ENCODE results near the gene SLC35E1.
A peak's percentile ranks its signal among the peaks of the same experiment; 100 is the strongest.

SLC35E1 gene

DNA sequence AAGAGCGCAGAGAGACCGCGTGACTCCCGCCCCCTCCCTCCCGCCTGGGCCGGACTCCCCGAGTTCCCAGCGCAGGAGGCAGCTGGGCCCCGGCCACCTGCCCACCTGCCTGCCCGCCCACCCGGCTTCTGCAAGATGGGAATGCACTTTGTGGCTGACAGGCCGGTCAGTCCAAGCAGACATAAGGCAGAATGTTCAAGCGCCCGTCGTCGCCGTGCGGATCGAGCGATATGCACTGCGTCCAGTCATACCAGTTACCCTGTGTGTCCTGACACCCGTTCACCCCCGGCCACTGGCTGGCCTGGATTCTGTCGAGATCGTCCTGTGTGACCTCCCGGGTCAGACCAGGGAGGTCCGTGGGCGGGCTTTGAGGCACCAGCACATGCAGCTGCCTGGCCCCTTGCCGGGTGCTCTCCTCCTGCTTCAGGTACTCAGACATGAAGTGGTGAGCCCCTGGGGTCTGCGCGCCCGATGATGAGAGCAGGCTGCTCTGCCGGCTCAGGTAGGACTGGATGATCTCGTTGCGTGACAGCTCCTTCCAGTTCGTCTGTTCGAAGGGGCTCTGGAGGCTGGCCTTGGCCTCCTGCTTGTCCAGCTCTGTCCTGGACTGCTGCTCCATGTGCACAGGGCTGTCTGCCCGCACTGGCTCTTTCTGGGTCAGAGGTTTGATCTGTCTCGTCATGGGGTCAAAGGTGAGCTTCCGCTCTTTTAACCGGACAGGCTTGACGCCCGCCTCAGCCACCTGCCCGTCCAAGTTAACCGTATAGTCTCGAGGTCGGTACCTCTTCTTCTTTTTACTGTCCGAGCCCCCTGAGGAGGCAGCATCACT is 3.9 kb upstream of the SLC35E1 start:
- H3K4me1 ChIP-seq (ENCODE audit: low read length) = peaks cover 12% of the 10 kb centered on the region
- no peak for TF ChIP-seq EZH2phosphoT487 (IDR thresholded peaks at IDR 0.05; ENCODE audit: low read length)
- no peak for TF ChIP-seq EZH2 (optimal IDR thresholded peaks at IDR 0.05; ENCODE audit: low read depth, low read length)
- TF ChIP-seq, protein P1, sequence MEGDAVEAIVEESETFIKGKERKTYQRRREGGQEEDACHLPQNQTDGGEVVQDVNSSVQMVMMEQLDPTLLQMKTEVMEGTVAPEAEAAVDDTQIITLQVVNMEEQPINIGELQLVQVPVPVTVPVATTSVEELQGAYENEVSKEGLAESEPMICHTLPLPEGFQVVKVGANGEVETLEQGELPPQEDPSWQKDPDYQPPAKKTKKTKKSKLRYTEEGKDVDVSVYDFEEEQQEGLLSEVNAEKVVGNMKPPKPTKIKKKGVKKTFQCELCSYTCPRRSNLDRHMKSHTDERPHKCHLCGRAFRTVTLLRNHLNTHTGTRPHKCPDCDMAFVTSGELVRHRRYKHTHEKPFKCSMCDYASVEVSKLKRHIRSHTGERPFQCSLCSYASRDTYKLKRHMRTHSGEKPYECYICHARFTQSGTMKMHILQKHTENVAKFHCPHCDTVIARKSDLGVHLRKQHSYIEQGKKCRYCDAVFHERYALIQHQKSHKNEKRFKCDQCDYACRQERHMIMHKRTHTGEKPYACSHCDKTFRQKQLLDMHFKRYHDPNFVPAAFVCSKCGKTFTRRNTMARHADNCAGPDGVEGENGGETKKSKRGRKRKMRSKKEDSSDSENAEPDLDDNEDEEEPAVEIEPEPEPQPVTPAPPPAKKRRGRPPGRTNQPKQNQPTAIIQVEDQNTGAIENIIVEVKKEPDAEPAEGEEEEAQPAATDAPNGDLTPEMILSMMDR (IDR thresholded peaks at IDR 0.05; ENCODE audit: low read length) = no peak
- H3K9ac ChIP-seq (ENCODE audit: low read length) = no peak overlapping the region
- no peak overlapping the region for H2AFZ ChIP-seq (ENCODE audit: low read length)
- DNase-seq = no peak
- no peaks in the 10 kb centered on the region; the same call in none of the 2 replicates for H3K36me3 ChIP-seq (replicated peaks; ENCODE audit: insufficient read depth, low read length)
- H3K4me2 ChIP-seq (ENCODE audit: low read depth, low read length) = no peak overlapping the region
- H3K9me2 ChIP-seq (replicated peaks; ENCODE audit: insufficient read depth, low read length) = no peaks in the 10 kb centered on the region
- H4K20me1 ChIP-seq (ENCODE audit: insufficient read depth, low read length) = 0 out of 2 replicates have a peak, but pooled peaks cover 5% of the 10 kb centered on the region
- H3K79me2 ChIP-seq (ENCODE audit: low read length) = peaks cover 96% of the 10 kb centered on the region
- H3K27ac ChIP-seq (ENCODE audit: low read length) = no peak overlapping the region
- H3F3A ChIP-seq (ENCODE audit: insufficient read depth, low read length) = peaks cover 14% of the 10 kb centered on the region
- no peaks in the 10 kb centered on the region for H3K9me3 ChIP-seq (replicated peaks; ENCODE audit: insufficient read depth, low read length)
- no peak overlapping the region for H3K4me3 ChIP-seq (ENCODE audit: low read length)
- no peaks in the 10 kb centered on the region for H3K27me3 ChIP-seq (replicated peaks; ENCODE audit: insufficient read depth, low read length)

DNA sequence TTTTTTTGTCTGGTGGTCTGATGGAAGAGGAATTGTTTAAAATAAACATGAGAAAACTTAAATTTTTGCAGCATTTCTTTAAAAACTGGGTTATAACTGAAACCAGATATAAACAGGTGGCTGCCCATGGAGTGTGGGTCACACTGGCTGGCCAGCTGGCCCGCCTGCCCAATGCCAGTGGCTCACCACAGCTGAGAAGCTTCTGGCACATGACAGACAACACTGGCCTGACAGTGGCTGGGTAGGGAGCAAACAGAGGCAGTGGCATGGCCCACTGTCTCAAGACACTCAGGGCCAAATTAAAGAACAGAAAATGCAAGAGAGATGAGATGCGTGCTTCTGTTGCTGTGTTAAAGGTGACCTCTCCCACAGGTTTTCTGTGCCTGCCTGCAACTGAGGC is 3.1 kb upstream of the SLC35E1 start:
- Histone ChIP-seq H3K27ac (ENCODE audit: low read length) (no peak overlapping the region), H3K4me1 (ENCODE audit: low read length) (peaks cover 16% of the 10 kb centered on the region), H3K27me3 (replicated peaks; ENCODE audit: insufficient read depth, low read length) (no peaks in the 10 kb centered on the region), H3K4me3 (ENCODE audit: low read length) (no peak overlapping the region), H3K4me2 (ENCODE audit: low read depth, low read length) (no peak overlapping the region), H2AFZ (ENCODE audit: low read length) (no peak overlapping the region), H3K79me2 (ENCODE audit: low read length) (peaks cover 96% of the 10 kb centered on the region), H3K9me3 (replicated peaks; ENCODE audit: insufficient read depth, low read length) (no peaks in the 10 kb centered on the region), H3F3A (ENCODE audit: insufficient read depth, low read length) (peaks cover 14% of the 10 kb centered on the region), H4K20me1 (ENCODE audit: insufficient read depth, low read length) (0 out of 2 replicates have a peak, but pooled peaks cover 5% of the 10 kb centered on the region), H3K36me3 (replicated peaks; ENCODE audit: insufficient read depth, low read length) (no peaks in the 10 kb centered on the region; the same call in none of the 2 replicates), H3K9ac (ENCODE audit: low read length) (no peak overlapping the region), H3K9me2 (replicated peaks; ENCODE audit: insufficient read depth, low read length) (no peaks in the 10 kb centered on the region)
- TF ChIP-seq, protein P1 (IDR thresholded peaks at IDR 0.05; ENCODE audit: low read length) = no peak
- TF ChIP-seq EZH2 (optimal IDR thresholded peaks at IDR 0.05; ENCODE audit: low read depth, low read length) (no peak), EZH2phosphoT487 (IDR thresholded peaks at IDR 0.05; ENCODE audit: low read length) (no peak)
- DNase-seq = no peak

DNA sequence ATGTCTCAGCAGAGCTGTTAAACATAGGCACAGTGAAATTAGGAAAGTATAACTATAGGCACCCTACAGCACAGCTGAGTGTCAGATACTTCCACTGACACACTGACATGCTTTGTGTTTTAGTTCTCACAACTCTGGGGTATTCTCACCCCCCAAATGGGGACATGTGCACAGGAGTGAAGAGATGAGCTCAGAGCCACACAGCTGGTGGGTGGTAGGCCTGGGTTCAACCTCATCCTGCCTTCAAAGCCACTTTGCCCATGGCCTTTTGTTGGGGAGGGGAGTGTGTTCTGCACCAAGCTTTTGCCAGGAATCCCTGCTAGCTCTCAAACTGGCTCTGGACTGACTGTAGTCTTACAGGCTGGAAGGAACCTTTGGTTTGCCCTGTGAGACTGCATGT is 1.7 kb upstream of the SLC35E1 start:
- Histone ChIP-seq H3K4me1 (ENCODE audit: low read length) (peaks cover 16% of the 10 kb centered on the region), H3K27ac (ENCODE audit: low read length) (peak overlapping the region; percentile 13; the same call in 1 of the 2 replicates), H3F3A (ENCODE audit: insufficient read depth, low read length) (peaks cover 14% of the 10 kb centered on the region), H3K9me3 (replicated peaks; ENCODE audit: insufficient read depth, low read length) (no peaks in the 10 kb centered on the region), H3K36me3 (replicated peaks; ENCODE audit: insufficient read depth, low read length) (peaks cover 3% of the 10 kb centered on the region), H4K20me1 (ENCODE audit: insufficient read depth, low read length) (0 out of 2 replicates have a peak, but pooled peaks cover 5% of the 10 kb centered on the region), H3K9me2 (replicated peaks; ENCODE audit: insufficient read depth, low read length) (no peaks in the 10 kb centered on the region), H3K9ac (ENCODE audit: low read length) (peak overlapping the region; percentile 73), H3K4me3 (ENCODE audit: low read length) (peak overlapping the region; percentile 91; the same call in 1 of the 2 replicates), H3K4me2 (ENCODE audit: low read depth, low read length) (peak overlapping the region; percentile 89; the same call in 1 of the 2 replicates), H3K27me3 (replicated peaks; ENCODE audit: insufficient read depth, low read length) (no peaks in the 10 kb centered on the region), H3K79me2 (ENCODE audit: low read length) (peaks cover 96% of the 10 kb centered on the region), H2AFZ (ENCODE audit: low read length) (no peak overlapping the region)
- TF ChIP-seq, protein P1 (IDR thresholded peaks at IDR 0.05; ENCODE audit: low read length) = no peak
- no peak for DNase-seq

Data from MM.1S (cell line).